ENCODE results near the gene ACCS.

ACCS gene, protein sequence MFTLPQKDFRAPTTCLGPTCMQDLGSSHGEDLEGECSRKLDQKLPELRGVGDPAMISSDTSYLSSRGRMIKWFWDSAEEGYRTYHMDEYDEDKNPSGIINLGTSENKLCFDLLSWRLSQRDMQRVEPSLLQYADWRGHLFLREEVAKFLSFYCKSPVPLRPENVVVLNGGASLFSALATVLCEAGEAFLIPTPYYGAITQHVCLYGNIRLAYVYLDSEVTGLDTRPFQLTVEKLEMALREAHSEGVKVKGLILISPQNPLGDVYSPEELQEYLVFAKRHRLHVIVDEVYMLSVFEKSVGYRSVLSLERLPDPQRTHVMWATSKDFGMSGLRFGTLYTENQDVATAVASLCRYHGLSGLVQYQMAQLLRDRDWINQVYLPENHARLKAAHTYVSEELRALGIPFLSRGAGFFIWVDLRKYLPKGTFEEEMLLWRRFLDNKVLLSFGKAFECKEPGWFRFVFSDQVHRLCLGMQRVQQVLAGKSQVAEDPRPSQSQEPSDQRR

DNA sequence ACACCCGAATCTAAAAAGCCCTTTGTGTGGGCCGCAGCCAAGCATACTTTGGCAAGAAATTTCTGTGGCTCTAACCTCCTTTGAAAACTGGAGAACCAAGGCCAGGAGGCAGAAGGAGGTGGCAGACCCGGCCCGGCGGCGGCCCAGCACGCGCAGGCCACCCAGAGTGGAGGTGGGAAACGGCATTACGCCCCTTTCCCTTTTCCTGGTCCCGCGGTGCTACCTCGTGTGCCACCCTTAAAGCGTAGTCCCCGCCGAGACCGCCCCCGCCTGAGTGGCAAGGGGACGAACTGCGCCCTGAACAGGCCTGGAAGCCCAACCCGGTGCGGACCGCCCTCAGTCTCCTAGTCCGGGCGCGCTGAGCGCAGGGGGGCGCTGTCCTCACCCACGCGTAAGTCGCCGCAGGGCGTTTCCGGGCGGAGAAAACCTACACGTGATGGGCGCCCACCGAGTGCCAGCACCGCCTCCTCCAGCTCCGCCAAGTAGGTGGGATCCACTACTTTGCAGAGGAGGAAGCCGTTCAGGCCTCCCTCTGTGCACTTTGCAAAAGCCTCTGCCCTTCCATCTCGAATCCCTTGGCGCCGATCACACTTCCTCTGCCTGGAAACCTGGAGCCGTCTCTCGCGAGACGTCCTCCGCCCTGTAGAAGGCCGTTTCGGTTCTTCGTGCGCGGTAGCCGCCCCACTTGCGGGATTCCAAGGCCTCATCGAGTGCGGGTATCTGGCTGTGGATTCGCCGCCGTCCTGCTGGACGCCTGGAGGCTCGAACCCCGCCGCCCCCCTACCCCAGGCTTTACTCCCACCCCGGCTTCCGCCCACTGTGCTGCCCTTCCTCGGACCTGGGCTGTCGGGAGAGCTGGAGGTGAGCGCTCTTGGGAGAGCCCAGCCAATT lies at the start of gene ACCS:
ACCS (plus strand) TSS at position 430 of the 891 bp plus-strand sequence. CDS start 1,358 bp downstream, outside the sequence.
- DNase-seq, result peak; percentile 93

DNA sequence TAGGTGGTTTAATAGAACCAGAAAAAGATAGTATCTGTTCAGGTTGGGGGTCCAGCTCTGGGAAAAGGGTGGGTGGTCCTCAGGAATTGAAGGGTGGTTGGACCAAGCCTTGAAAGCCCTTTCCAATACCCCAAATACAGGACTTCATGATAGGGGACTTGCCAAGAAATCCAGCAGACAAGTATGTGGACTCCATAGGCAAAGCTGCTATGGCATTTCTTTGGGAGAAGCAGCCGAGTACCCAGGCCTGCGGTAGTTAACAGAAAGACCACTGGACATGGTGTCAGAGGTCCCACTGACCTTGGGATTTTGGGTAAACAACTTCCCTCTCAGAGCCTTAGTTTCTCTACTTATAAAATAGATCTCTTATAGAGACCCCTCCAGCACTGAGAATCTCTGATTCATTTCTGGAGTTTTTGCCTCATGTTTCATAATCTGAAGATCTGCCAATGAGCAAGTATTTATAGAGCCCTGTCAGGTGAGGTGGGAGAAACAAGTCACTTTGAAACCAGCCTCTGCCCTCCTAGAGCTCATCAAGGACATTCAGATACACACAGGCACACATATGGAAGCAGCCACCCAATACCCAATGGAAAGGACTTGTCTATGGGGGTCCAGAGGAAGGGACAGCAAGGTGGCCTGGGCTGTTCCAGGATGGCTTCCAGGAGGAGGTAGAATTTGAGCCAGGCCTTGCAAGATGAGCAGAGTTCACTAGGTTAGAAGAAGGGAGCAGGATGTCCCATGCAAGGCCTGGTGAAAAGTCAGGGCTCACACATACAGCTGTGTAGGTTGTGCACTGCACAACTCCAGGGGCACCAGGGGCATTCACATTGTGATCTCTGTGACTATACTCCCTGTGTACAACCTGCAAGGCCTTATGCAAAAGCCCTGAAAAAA lies 49.3 kb upstream of the ACCS start:
- DNase-seq, result peak; percentile 36

DNA sequence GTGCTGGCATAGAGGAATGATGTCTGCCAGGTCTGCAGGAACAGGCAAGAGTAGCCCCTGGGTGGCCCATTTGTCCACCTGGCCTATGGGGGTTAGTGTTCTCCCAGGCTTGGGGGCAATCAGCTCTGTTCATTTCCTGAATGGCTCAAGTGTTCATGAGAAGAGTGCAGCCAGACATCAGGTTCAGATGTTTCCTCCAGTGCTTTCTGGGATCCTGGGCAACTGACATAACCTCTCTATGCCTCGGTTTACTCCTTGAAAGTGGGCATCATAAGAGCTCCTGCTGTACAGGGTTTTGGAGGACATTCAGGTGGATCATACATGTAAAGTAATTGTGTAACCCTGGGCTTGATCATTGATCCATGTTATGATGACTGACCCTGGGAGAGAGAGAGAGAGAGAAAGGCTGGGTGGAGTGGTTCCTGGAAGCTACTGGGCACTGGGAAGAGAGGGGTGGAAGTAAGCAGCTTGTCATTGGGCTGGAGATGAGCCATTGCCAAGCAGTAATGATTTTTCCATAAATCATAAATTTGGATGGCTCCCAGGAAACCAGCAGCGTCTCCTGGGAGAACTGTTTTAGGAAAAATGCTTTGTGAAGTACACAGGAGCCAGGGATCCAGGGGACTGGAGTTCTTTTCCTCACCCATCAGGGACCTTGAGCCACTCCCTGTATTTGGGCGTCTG lies 48.5 kb upstream of the ACCS start:
- DNase-seq, result no peak

DNA sequence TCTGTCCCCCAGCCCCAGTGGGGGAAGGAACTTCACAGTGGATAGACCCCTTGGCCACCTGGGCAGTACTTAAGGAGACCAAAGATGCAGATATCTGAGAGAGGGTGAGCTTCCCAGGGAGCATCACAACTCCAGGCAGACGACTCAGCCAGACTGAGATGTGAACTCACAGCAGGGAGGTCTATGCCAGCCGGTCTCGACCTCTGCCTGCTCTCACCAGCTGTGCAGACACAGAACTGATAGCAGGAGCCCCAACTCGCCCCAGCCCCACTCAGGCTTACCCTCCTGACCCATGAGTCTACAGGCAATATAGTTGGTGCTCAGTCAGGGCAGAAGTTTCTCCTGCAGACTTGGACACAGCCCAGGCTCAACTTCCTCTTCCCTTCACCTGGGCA lies 47.9 kb upstream of the ACCS start:
- no peak for DNase-seq

DNA sequence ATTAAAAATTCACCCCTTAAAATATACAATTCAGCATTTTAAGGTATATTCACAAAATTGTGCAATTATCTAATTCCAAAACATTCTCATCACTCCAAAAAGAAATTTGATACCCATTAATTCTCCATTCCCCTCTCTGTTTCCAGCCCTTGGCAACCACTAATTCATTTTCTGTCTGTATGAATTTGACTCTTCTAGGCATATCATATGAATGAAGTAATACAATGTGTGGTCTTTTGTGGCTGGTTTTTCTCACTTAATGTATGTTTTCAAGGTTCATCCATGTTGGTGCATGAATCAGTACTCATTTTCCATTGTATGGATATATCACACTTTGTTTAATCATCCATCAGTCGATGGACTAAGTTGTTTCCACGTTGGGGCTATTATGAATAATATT lies 47.2 kb upstream of the ACCS start:
- DNase-seq, result no peak

DNA sequence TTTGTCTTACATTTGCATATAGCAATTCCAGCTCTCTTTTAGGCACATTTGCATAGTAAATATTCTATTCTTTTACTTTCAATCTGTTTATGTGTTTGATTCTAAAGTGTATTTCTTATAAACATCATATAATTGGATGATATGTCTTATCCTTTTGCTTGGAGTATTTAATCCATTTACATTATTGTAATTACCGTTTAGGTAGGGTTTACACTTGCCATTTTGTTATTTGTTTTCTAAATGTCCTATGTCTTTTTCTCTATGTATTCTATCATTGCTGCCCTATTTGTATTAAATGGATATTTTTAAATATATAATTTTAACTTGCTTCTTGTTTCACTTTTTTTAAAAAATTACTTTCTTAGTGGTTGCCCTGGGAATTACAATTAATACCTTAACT lies 41.1 kb upstream of the ACCS start:
- no peak for DNase-seq

DNA sequence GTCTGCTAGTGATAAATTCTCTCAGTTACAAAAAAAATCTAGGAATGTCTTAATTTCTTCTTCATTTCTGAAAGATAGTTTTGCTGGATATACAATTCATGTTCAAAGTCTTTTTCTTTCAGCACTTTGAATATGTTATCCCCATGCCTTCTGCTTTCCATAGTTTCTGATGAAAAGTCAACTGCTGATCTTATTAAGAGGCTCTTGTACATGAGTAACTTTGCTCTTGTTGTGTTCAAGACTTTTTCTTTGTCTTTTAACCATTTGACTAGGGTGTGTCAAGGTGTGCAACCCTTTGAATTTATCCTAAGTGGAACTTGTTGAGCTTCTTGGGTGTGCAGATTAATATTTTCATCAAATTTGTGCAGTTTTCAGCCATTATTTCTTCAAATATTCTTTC lies 40.3 kb upstream of the ACCS start:
- DNase-seq, result no peak

DNA sequence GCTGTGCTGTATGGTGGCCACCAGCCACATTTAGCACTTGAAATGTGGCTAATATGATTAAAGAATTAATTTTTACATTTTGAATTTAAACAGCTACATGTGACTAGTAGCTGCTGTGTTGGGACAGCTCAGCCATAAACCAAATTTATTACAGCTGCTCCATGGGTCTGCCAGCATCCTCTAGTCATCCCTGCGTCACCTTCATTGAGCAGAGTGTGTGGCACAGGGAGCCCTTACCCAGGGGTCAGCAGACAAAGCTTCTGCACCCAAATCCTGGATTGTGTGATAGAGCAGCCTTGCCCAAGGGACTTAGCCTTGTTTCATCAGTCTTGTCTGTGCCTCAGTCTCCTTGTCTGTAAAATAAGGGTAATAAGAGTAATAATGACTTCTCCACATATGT lies 37.7 kb upstream of the ACCS start:
- DNase-seq, result no peak

DNA sequence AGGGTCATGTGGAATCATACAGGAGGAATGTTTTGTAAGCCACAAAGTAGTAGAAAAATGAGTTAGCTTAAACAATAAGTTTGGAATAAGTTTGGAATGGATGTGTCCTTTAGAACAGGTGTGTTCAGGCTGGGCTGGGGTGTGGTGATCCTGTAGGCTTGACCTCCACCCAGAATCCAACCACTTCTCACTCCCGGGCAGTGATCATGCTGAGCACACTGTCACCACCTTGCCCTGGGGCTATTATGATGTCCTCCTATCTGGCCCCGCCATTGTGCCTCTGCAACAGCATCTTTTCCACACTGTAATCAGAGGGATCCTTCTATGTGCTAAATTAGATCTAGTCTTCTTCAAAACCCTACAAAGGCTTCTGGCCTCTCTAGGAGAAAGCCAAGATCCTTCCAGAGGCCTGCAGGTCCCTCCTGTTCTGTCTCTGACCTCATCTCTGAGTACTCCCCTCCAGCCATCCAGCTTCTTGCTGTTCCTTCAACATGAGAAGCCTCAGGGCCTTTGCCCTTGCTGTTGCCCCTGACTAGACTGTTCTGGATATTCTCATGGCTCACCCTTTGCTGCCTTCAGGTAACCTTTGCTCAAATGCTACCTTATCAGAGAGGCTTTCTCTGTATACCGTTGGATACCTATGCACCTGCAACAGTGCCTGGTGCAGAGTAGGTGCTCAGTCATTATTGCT lies 37.1 kb upstream of the ACCS start:
- no peak for DNase-seq

DNA sequence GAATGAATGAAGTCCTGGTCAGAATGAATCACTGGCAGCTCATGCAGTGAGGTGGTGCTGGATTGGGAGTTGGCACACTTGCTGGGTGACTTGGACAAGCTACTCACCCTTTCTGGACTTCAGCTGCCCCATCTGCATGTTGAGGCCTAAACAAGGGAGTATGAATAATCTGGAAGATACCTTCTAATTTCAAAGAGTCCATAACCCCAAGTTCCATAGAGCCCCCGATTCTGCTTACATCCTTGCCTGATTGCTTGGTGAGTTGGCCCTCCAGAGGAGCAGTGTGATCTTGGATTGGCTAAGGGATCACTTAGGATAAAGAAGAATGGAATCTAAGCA lies 36.6 kb upstream of the ACCS start:
- no peak for DNase-seq

DNA sequence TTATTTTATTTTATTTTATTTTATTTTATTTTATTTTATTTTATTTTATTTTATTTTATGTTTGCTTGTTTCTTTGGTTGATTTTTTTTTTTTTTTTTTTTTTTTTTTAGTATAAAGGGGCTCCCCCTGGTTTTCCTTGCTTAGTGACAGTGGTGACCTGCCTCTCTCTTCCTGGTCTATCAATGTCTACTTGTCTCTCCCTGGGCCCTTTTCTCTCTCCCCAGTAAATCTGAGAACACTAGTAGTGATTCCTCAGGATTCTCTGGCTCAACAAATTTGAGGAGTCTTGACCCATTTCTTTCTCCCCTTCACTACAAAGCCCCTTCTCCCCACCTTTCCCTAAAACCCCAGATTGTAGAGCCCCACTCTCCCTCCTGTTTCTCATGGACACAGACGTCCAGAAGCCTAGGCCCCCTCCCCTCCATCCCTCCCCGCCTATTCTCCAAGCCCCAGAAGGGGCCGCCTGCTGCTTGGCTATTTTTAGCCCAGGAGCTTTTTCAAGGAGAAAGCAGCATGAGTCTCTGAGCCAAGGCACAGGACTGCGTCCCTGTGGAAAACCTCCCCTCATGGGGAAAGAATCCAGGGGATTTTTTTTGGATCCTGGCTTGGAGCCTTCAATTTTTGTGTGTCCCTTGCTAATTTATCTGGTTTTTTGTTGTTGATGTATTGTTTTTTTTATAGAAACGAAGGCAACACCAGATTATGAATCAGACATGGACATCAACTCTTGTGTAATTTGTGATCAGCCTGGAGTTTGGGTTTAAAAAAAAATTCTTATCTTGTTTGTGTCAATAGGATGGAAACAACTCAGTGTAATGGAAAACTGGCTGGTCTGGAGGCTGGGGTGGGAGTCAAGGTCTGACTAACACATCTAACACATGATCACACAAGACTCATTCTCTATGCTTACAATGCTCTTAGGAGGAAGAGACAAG lies 35.8 kb upstream of the ACCS start:
- DNase-seq, result no peak

DNA sequence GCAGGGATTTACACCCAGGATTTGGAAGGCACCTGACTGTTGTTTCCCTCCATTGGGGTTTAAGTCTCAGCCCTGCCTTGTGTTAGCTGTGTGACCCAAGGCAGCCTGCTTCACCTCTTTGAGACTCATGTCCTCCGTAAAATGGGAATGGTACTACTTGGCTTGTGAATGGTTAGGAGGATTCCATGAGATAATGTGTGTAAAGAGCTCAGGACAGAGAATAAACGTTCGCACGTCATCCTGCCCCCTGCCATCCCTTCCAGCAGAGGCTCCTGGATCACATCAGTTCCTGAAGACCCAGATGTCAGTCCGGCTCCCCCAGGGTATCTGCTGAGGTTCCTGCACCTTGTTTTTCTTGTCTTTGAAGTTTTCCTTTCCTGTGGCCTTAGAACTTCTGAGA lies 35.1 kb upstream of the ACCS start:
- no peak for DNase-seq

DNA sequence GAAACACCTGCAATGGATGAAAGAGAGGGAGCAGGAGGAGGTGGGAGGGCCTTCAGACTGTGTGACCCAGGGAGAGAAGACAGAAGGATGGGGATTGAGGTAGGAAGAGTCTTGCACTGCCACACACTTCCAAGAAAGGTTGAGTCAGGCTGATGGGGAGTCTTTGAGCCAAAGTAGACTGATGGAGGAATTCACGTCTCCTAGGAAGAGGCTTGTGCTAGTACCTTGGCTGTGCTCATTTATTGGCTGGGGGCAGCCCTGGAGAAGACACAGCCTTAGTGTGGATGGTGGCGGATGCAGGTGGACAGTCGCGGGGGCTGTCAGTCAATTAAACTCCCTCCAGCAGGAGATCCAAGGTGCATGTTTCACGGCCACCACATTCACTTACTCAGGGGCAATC lies 34.5 kb upstream of the ACCS start:
- no peak for DNase-seq

DNA sequence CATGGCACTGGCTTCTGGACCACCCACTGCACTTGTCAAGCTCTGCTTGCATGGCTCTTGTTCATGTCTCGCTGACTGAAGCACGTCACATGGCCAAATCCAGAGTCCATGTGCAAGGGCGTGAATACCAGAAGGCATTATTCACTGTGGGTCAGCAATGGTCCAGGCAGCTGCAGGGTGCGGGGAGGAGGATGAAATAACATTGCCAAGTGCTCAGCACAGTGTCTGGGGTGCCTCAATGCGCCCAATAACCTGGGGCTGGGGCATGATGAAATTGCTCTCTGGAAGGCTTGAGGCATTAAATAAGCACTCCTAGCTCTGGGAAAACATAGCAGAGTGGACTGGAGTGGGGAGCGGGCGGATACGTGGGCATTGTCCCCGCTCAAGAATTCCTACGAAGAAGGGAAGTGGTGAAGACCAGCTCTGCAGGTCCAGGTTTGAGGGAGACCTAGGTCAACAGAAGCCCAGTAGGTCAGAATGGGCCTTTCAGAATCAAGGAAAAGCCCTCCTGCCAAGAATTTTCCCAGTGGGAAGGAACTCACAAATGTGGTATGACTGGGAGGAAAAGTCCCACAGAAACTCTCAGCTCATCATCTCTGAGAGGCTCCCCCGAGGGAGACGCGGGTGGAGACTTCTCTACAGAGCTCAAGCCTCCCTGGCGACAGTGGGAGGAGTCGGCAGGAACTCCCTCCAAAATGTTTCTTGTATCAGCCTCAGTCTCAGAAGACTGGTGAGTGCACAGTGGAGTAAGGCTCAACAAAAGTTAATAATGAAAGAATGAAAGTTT lies 33.6 kb upstream of the ACCS start:
- DNase-seq, result no peak

DNA sequence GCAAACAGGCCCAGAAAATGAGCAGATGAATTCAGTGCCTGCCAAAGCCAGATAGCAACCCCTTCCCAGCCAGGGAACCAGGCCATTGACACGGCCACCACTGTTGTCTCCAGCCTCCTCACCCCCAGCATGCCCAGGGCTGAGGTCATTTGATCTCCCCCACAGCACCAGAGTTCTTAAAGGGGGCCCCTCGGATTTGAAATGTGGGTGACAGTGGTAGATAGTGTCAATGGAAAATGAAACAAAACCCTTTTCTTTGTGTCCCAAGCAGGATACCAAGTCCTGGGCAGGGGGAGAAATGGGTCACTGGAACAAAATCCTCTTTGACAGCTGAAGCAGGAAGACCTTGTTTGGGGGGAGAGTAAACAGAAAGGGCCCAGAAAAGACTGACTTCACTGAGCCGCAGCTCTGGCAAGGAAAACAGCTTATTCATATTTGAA lies 32.6 kb upstream of the ACCS start:
- DNase-seq, result no peak

DNA sequence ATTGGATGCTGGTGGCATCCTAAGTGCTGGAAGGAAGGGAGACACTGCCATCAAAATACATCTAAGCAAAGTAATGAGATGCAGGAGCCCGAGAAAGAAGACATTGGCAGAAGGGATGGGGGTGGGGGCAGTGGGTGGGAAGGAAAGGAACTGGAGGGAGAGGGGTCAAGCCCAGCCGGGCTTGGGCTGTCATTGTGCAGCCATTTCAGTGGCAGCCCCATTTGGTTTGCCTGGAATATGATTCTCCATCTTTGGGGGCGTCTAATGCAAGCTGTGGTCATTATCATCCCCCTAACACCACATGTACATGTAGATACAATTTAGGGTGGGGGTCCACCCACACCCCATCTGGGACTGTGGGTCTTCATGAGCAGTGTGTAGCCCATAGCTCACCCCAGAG lies 32.2 kb upstream of the ACCS start:
- DNase-seq, result no peak

DNA sequence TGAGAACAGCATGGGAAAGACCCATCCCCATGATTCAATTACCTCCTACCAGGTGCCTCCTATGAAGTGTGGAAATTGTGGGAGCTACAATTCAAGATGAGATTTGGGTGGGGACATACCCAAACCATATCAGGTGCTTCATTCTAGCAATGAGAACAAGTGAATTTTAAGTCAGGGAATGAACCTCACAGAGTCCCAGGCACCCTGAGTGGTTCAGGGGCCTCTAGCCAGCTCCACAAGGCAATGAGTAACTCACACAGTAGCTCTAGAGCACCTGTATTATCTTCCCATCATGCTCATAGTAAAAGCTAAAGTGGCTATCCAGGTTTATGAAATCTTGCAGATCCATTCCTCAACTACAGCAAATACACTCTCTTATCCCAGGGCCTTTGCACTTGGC lies 31.4 kb upstream of the ACCS start:
- DNase-seq, result no peak

DNA sequence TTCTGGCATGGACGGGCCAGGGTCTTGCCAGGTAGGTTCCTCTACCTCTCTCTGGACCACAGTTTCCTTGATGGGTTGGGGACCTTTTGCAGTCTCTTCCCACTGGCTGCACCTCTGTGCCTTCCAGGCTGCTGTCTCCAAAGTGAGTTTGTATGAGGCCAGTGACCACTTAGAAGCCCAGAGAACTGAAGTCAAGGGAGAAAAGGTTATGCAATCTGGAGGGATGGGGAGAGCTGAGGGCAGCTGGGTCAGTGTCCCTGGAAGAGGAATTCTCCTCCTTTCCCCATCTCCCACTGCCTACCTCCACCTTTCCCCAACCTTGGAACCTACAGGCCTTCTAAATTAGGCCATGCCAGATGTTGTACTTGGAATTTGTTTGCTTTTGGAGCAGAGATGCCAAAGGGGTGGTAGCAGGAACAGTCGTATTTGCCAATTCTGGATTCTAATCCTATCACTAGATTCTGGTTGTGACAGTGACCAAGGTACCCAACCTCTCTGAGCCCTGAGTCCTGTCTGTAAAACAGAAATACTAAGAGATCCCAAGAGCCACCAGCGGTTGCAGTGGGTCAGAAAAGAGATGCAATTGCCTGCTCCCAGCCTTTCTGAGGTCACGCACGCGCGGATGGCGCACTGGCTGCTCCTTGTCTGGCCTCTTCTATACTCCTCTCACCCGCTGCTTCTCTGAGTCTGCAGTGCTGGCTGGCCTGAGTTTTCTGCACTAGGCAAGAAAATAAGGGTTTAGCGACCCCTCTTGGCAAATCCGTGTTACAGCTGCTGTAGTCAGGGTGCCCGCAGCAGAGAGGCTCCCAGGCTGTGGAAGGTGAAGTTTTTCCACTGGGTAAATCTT lies 29.0 kb upstream of the ACCS start:
- DNase-seq, result peak; percentile 55

DNA sequence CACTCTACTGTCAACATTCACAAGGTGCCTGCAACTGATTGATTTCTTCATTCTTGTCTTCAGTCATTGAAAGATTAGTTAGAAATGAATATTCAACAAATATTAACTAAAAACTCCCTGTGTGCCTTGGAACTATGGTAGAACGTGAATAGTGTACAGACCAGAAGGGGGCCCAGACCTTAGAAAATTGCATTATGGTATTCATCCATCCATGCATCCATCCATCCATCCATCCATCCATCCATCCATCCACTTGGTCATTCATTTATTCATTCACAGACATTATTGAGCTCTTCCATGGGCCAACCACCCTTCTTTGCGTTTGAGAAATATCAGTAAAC lies 28.4 kb upstream of the ACCS start:
- DNase-seq, result no peak

Measured in activated CD4-positive, alpha-beta T cell treated with anti-CD3 and anti-CD28 coated beads, Interleukin-2, Interleukin-6, amounts not matched to agents 100 ng/mL and 50 ng/mL, durations not matched to agents 16 hours and 8 hours (primary cell).